ENCODE measurements around the gene CDK18.

GRCh38 chr1:205582046-205582445 lies 77.6 kb downstream of the CDK18 start:
- TF ChIP-seq CREB1 (IDR thresholded peaks at IDR 0.05; ENCODE audit: low read depth), result no peak
- no peak for TF ChIP-seq YY1 (IDR thresholded peaks at IDR 0.05; ENCODE audit: low read depth)
- no peak for TF ChIP-seq EP300 (IDR thresholded peaks at IDR 0.05; ENCODE audit: borderline replicate concordance)
- no peak for TF ChIP-seq TAF1 (IDR thresholded peaks at IDR 0.05; ENCODE audit: low read depth)
- TF ChIP-seq REST (IDR thresholded peaks at IDR 0.05; ENCODE audit: low read depth), result no peak
- no peak for TF ChIP-seq TCF12 (IDR thresholded peaks at IDR 0.05; ENCODE audit: low read depth)
